Measurements from ENCODE around the gene FXR1.
"Not testable (repeated sequence)": the region's sequence is repeated elsewhere in the genome, so short reads cannot be mapped to it uniquely, and the experiment has no call there.

The FXR1 gene

GRCh38 chr3:180912304-180913296 is at the start of gene FXR1:
TSS of gene FXR1 (plus strand) at chr3:180912670. CDS start at chr3:180912686, 16 bp downstream.
- peak; percentile 74 for DNase-seq

GRCh38 chr3:180870008-180870699 is 42.3 kb upstream of the FXR1 start:
- no peak for DNase-seq

GRCh38 chr3:180871901-180872300 is 40.6 kb upstream of the FXR1 start:
- DNase-seq = no peak

GRCh38 chr3:180872430-180872829 is 40.0 kb upstream of the FXR1 start:
- DNase-seq = not testable (repeated sequence)

- no peak for DNase-seq
Measured at GRCh38 chr3:180875124-180875698, 37.3 kb upstream of the FXR1 start.

GRCh38 chr3:180881065-180881801 is 31.2 kb upstream of the FXR1 start:
- no peak for DNase-seq

- no peak for DNase-seq
Measured at GRCh38 chr3:180882115-180882514, 30.4 kb upstream of the FXR1 start.

GRCh38 chr3:180888992-180889560 is 23.4 kb upstream of the FXR1 start:
- no peak for DNase-seq

GRCh38 chr3:180898572-180898971 is 13.9 kb upstream of the FXR1 start:
- DNase-seq = no peak

- DNase-seq = no peak
Measured at GRCh38 chr3:180909369-180910127, 2.9 kb upstream of the FXR1 start.

GRCh38 chr3:180910823-180911222 is 1.6 kb upstream of the FXR1 start:
- no peak for DNase-seq

GRCh38 chr3:180911876-180912303 is 580 bp upstream of the FXR1 start:
- no peak for DNase-seq

- DNase-seq = no peak
Measured at GRCh38 chr3:180913581-180914404, 1.3 kb downstream of the FXR1 start.

- DNase-seq = no peak
Measured at GRCh38 chr3:180918542-180918941, 6.1 kb downstream of the FXR1 start.

- DNase-seq = no peak
Measured at GRCh38 chr3:180922242-180922641, 9.8 kb downstream of the FXR1 start.

GRCh38 chr3:180923561-180923960 is 11.1 kb downstream of the FXR1 start:
- no peak for DNase-seq

- no peak for DNase-seq
Measured at GRCh38 chr3:180926526-180926925, 14.1 kb downstream of the FXR1 start.

- no peak for DNase-seq
Measured at GRCh38 chr3:180929376-180929775, 16.9 kb downstream of the FXR1 start.

- DNase-seq = no peak
Measured at GRCh38 chr3:180930526-180930925, 18.1 kb downstream of the FXR1 start.

GRCh38 chr3:180932819-180933218 is 20.3 kb downstream of the FXR1 start:
- DNase-seq = no peak

GRCh38 chr3:180934638-180935037 is 22.2 kb downstream of the FXR1 start:
- no peak for DNase-seq
